Stimulated activated CD4-positive, alpha-beta T cell treated with anti-CD3 and anti-CD28 coated beads, Interleukin-4, amount 100 ng/mL, for 48 hours (primary cell): ENCODE measurements around the gene OBSCN.

Source experiments
- DNase-seq, 2 donors: peaks; one replicate each; pipeline ENCODE4 v3.0.0-alpha.2; 2020; ENCODE audit warnings: low read depth in 2 of 2

Gene OBSCN

DNA sequence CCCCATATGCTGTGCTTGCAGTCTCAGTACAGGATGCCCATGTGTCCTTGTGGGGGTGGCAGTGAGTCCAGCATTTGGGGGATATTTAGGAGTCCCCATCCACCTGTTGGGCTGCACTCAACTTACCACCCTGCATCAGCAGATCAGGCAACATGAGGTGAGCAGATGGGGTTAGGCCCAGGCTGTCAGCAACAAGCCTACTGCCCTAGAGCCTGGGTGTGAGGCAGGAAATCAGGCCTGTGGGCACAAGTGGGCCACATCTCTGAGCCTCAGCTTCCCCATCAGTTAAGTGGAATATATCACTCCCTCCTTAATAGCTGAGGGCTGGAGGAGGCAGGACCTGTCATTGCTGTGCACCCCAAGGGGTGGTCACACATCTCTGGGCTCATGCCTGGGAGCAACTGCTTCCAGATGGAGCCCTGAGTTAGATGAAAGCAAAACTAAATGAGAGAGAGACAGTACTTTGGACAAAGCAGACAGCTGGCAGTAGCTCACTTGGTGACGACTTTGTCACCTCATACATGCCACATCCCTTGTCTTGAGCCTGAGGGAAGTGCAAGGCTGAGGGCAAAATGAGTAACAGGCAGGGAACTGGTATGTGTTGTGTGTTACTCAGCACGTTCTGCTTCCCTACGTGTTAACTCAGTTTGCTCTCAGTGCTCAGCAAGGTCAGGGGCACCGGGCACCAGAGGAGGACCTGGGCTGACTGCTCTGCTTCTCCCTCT is 150.4 kb downstream of the OBSCN start:
- DNase-seq = no peak

DNA sequence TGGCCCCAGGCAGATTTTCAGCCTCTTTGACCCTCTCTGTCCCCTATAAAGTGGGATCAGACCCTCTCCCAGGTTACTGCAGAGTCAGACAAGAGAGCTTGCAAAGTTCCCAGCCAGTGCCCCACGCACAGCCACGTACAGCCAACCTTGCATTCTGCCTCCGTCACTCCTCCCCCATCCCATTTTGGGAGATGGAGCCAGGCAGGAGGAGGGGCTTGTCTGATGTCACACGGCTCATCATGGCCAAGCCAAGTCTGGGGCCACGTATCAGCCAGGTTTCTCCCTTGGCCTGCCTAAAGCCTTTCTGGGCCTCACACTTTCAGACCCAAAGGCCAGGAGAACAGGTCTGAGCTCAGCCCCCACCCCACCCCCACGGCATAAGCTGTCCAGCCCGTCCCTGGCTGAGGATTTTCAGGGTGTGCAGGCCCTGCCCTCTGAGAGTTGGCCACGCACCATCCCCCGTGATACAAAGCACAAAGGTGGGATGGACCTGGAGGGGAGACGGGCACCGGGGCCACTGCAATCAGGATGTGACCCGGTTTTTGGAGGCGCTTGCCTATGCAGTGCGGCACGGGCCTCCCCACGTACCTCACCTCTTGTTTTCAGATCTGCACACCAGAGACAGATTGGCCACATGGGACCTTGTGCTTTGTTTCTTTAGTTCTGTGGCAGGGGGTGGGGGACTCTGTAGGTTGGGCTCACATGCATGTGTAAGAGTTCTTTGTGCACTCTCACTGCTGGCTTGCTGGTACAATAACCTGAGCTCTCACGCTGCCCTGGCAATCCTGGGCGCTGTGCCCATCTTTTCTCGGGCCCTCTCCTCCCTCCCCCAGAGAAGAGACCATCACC is 151.1 kb downstream of the OBSCN start:
- DNase-seq = no peak

DNA sequence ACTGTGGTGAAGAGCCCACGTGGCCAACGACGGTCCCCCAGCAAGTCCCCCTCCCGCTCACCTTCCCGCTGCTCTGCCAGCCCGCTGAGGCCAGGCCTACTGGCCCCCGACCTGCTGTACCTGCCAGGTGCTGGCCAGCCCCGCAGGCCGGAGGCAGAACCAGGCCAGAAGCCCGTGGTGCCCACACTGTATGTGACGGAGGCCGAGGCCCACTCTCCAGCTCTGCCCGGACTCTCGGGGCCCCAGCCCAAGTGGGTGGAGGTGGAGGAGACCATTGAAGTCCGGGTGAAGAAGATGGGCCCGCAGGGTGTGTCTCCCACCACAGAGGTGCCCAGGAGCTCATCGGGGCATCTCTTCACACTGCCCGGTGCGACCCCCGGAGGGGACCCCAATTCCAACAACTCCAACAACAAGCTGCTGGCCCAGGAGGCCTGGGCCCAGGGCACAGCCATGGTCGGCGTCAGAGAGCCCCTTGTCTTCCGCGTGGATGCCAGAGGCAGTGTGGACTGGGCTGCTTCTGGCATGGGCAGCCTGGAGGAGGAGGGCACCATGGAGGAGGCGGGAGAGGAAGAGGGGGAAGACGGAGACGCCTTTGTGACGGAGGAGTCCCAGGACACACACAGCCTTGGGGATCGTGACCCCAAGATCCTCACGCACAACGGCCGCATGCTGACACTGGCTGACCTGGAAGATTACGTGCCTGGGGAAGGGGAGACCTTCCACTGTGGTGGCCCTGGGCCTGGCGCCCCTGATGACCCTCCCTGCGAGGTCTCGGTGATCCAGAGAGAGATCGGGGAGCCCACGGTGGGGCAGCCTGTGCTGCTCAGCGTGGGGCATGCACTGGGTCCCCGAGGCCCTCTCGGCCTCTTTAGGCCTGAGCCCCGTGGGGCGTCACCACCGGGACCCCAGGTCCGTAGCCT is 152.0 kb downstream of the OBSCN start:
- DNase-seq = no peak

DNA sequence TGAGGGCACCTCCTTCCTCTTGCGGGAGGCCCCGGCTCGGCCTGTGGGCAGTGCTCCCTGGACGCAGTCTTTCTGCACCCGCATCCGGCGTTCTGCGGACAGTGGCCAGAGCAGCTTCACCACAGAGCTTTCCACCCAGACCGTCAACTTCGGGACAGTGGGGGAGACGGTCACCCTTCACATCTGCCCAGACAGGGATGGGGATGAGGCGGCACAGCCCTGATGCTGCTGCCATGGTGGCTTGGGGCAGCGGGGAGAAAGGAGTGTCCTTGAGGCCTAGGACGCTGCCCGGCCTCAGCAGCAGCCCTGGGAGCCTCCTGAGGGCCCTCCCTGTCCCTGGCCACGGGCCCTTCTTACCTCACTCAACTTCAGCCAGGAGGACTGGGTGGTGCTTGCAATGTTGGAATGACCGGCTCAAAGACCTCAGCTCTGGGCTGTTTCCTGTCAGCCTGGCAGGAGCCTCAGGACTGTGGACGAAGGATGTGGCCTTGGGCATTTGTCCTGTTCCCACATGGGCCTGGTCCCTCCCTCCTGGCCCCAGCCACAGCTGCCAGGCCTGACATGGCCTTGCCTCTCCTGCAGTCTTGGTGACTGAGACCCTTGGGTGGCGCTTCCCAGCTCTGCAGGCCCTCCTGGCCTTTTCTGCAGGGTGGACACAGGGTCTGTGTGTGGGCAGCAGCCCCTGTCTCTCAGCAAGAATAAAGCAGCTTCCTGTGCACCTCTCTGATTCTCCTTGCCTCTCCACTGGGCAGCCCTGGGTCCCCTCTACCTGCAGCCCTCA is 152.9 kb downstream of the OBSCN start:
- no peak for DNase-seq

DNA sequence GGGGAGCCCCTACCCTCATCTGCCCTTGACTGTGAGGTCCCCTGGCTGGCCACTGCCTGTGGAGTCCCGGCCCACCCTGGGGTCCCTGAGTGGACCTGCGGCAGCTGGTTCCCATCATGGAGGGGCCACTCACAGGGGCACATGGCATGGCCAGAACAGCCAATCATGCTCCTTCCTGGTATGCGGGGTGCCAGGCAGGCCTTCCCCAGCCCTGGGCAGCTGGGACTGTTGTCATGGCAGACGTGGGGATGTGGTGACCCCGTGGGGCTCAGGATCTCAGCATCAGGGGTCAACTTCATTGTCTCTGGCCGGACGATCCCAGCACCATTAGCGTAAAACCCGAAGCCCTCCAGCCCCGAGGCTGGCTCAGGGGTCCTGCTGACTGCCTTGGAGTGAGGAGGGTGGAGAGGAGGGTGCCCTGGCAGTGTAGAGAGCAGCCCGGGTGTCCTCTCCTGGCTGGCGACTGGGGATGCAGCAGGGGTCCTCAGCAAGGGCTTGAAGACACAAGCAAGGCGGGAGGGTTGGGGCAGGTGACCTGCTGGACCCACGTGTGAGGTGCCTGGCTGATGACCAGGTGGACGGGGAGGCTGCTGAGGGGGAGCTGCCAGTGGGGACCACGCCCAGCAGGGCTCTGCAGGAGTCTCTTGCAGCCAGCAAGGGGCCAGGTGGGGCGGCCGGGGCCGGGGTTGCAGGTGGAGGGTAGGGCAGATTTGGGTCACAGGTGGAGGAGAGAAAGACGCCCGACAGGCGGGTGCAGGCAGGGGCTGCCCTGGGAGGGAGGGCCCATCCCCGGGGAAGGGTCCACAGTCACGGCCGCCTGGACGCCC is 153.7 kb downstream of the OBSCN start:
- DNase-seq = no peak

DNA sequence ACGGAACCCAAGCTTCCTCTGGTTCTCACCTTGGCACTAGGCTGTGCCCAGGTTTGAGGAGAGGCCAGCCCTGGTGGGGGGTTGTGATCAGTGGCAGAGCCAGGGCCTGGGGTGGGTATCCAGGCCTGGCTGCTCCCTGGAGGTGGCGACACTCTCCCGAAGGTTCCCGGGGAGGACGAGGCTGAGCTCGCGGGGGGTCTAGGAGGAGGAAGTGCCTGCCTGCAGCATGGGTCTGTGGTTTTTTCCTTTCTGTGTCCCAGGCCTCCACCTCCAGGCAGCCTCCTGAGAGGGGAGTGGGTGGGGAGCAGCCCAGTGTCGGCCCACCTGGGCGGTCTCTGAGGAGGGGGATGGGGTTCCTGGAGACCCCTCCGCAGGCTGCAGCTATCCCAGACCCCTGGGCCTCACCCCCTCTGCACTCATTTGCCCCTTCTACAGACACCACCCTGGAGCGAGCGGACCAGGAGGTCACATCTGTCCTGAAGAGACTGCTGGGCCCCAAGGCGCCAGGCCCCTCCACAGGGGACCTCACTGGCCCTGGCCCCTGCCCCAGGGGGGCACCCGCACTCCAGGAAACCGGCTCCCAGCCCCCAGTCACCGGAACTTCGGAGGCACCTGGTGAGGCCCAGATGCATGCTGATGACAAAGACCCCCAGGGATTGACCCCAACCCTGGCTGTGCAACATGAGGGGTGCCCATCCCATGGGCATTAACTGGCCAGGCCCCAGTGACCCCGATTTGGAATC is 154.5 kb downstream of the OBSCN start:
- no peak for DNase-seq

DNA sequence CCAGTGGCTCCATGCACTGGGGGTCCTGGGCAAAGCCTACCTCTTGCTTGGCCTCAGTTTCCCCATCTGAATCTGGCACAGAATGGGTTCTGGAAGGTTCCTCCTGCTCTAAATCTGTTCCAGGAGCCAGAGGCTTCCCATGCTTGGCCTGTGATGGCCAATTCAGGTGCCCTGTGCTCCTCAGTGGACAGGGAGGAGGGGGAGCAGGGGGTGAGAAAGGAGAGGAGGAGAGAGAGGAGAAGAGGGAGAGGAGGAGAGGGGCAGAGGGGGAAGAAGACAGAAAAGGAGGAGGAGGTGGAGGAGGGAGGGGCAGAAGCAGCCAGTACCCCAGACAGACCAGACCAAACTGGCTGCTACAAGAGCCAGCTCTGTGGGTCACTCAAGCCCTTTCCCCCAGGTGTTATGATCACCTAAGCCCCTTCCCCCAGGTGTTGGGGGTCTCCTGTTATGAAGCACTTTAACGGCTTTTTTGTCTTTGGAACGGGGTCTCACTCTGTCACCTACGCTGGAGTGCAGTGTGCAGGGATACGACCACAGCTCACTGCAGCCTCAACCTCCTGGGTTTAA is 155.1 kb downstream of the OBSCN start:
- DNase-seq = no peak

DNA sequence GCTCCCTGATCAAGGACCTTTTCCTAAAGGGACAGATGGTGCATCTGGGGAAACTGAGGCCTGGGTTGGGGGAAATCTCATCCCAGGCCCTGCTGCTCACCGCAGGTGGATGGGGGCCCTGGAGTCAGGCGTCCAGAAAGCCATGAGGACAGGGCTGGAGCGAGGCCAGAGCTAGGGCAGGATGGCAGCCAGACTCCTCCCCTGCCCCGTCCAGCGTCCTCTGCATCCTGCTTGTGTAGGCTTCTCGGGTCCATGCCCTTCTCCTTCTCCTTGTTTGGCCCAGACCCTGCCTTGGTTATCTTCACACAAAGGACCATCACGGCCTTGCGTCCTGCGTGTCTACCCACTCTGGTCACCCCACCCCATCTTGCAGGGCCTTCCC is 155.8 kb downstream of the OBSCN start:
- no peak for DNase-seq

DNA sequence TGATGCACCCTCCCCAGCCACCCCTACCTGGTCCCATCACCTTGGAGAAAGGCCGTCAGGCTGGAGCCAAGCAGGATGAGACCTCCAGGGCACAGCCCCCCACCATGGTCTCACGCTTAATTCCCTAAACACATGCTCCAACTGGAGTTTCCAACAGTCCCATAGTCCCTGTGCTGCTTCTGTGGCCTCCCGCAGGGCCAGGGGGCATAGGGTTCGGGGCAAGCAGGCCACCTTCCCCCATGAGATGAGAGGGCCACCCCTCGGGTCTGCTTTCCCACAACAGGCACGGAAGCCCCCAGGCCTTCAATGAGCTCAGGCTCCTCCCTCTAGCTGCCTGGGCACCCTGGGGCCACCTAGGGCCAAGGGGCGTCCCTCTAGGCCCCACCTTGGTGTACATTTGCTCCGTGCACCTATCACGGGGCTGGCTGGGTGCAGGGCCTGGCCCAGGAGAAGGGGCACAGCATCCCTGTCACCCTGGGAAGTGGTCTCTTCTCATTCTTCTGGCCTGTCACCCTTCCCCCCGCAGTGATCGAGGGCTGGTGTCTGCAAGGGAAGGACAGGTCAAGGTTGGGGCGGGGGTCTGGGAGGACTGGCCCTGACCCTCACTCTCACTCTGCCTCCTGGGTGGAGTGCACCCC is 156.3 kb downstream of the OBSCN start:
- DNase-seq = no peak

DNA sequence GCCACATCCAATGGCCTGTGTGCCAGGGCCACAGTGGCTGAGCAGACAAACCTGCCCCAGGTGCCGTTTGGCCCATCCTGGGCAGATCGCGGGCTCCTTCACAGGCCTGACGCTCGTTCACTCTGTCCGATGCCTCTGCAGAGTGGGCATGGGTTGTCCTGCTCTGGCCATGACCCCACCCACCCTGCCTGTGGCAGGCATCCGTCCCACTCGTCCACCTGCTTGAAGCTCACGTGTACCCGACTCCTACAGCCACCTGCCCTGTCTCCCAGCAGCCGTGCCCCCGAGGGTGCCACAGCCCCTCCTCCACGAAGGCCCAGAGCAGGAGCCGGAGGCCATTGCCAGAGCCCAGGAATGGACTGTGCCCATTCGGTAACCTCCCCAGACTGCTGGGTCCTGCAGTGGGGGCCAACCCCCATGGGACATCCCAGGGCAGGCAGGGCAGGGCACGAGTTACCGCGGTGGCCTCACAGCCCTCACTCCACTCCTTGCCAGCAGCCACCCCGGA is 156.9 kb downstream of the OBSCN start:
- no peak for DNase-seq

DNA sequence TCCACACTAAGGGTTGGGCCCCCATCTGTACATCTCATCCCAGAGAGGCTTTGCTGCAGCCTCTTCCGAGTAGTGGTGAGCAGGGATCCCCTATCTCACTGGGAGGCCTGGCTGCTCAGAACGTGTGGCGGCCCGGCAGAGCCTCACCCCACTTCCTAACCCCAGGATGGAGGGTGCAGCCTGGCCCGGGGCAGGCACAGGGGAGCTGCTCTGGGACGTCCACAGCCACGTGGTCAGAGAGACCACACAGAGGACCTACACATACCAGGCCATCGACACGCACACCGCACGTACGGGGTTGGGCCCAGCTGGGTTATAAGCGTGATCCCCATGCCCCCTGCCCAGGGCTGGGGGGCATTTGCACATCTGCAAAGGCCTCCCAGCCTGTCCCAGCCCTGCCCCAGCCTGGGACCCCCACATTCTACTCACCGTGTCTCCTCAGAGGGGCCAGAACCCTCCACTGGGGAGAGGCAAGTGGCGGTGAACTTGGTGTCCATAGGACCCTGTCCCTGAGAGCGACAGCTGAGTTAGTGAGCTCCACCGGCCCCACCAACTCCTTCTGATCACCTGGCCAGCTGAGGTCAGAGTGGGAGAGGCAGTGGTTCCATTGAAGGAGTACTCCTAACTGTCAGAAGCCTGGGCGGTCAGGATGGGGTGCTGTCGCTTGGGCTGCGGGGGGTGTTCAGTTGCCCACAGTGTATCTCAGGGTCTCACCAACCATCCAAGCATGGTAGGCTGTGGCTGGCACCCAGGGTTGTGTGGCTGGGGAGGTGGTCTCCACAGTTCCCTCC is 157.6 kb downstream of the OBSCN start:
- no peak for DNase-seq

DNA sequence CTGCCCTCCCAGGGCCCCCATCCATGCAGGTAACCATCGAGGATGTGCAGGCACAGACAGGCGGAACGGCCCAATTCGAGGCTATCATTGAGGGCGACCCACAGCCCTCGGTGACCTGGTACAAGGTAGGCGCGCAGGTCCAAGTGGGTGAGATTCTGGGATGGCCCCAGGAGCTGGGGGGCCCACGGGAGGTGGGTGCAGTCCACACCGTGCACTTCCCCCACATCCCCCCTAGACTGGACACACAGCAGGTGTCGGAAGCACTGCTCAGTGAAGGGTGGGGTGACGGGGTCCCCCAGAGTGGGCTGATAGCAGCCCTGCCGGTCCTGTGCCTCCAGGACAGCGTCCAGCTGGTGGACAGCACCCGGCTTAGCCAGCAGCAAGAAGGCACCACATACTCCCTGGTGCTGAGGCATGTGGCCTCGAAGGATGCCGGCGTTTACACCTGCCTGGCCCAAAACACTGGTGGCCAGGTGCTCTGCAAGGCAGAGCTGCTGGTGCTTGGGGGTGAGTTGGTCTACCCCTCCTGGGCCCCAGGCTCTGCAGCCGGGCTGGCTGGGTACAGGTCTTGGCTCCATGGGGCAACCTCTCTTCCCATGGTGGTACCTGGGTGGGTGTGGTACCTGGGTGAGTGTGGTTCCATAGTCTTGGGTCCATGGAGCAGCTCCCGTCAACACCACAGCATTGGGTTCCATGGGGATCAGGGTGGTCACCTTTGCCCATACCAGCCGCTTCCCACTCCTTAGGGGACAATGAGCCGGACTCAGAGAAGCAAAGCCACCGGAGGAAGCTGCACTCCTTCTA is 158.4 kb downstream of the OBSCN start:
- no peak for DNase-seq

DNA sequence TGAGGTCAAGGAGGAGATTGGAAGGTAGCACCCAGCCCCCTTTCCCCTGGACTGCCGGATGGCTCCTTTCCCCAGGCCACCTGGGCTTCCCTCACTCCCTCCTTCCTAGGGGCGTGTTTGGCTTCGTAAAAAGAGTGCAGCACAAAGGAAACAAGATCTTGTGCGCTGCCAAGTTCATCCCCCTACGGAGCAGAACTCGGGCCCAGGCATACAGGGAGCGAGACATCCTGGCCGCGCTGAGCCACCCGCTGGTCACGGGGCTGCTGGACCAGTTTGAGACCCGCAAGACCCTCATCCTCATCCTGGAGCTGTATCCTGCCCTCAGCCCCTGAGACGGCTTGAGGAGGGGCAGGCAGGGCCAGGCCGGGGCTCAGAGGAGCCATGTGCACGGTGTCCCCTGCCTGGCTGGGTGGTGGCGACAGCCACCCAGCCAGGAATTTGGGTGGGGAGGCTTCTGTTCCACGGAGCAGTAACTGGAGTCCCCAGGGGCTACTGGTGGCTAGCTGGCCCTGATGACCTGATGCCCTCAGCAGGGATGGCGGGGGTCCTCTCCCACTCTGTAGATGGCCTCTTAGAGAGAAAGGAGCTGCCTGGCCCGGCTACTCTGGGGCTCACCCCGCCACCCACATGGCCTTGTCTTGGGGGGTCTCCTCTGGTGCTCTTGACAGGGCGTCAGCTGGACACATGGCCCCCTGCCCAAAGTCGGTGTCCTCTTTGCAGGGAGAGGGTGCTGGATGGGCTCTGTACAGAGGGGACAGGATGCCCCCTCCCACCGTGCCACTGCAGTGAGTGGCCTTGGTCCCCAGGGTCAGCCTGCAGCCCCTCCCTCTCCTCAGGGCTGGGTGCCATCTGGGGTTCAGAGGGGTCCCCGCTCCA is 159.3 kb downstream of the OBSCN start:
- no peak for DNase-seq

DNA sequence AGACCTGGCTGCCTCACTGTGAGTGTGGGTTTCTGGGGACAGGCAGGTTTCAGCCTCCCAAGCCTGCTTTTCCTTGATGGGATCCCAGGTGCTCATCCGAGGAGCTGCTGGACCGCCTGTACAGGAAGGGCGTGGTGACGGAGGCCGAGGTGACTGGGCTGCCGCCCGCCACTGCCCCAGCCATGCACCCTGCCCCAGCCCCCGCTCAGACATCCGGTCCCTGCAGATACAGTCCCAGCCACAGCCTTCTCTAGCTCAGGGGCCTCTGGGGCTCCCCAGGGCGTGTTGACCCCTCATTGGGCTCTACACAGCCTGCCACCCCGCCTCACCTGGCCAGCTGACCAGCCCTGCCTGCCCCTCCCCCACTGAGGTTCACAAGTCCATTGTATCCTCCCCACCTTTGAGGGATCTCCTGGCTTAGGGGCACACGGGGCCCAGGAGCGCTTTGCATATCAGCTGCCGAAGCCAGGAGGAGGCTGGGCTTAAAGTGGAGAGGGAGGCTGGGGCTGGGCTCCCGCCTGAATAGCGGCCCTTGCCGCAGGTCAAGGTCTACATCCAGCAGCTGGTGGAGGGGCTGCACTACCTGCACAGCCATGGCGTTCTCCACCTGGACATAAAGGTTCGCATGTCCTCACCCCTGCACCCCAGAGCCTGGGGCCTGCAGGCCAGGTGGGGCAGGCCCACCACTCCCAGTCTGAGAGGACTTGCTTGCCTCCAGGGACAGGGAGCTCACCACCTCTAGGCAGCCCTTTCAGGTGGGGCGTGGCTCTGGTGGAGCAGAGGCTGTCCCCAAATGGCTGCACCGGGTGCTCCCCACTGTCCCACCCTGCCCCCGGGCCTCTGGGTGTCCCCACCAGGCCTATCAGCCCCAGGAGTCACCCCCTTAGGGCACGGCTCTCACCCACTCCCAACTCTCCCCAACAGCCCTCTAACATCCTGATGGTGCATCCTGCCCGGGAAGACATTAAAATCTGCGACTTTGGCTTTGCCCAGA is 160.3 kb downstream of the OBSCN start:
- no peak for DNase-seq
